Duodenal mucosa (tissue), 2 donors: ENCODE data around the gene ZDHHC21.

Experiments used
- H3K27ac ChIP-seq: one replicate; pipeline ENCODE4 v1.7.0; 2013; ENCODE audit warnings: low read depth, low read length
- H3K27me3 ChIP-seq, 2 donors: one replicate each; pipeline ENCODE4 v1.7.0; 2013; ENCODE audit warnings: low read length in 2 of 2, control low read depth in 1 of 2; ENCODE audit not compliant: insufficient read depth in 2 of 2, control insufficient read depth in 1 of 2
- H3K36me3 ChIP-seq, 2 donors: one replicate each; pipeline ENCODE4 v1.7.0; 2013; ENCODE audit warnings: low read length in 2 of 2, control low read depth in 1 of 2; ENCODE audit not compliant: insufficient read depth in 2 of 2, control insufficient read depth in 1 of 2
- H3K4me1 ChIP-seq, 2 donors: one replicate each; pipeline ENCODE4 v1.7.0; 2013; ENCODE audit warnings: low read length in 2 of 2, control low read depth in 1 of 2; ENCODE audit not compliant: insufficient read depth in 2 of 2, control insufficient read depth in 1 of 2
- H3K4me3 ChIP-seq, 2 donors: one replicate each; pipeline ENCODE4 v1.7.0; 2013; ENCODE audit warnings: low read length in 2 of 2, low read depth in 1 of 2
- H3K9ac ChIP-seq, 2 donors: one replicate each; pipeline ENCODE4 v1.7.0; 2013; ENCODE audit warnings: low read length in 2 of 2, low read depth in 1 of 2
- H3K9me3 ChIP-seq, 2 donors: one replicate each; pipeline ENCODE4 v1.7.0; 2013; ENCODE audit warnings: low read length in 2 of 2, control low read depth in 1 of 2; ENCODE audit not compliant: control insufficient read depth in 1 of 2

ZDHHC21 gene

DNA sequence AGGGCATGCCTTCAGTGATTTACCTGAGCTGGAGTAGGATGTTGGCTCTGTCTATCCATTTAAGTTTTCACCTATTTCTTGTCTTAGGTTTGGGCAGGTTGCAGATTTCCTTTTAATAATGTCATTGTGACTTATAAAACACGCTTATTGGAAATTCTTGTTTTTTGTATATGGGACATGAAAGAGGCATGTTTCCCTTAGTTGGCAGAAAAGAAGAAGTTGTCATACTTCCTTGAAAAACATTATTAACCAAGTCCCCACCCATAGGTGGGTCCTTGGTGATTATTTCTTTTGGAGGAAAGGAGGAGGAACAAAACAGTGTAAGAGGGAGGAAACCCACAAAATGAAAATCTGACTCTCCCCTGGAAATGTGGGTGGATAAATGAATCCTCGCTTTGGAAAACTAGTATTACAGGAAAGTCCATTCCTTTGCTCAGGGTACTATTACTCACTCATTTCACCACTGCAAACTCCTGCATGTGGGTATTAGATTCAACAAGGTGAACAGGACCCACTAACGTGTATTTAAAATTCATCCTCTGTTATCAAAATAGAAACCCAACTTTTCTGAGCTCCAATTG lies 20.0 kb upstream of the ZDHHC21 start:
- no peaks in the 10 kb centered on the region for H3K36me3 ChIP-seq
- peaks cover 0 to 5% of the 10 kb centered on the region in 2 donors for H3K27me3 ChIP-seq
- H3K27ac ChIP-seq, result no peak overlapping the region
- H3K4me1 ChIP-seq, result no peaks in the 10 kb centered on the region
- H3K9me3 ChIP-seq, result no peaks in the 10 kb centered on the region
- no peak overlapping the region for H3K9ac ChIP-seq
- H3K4me3 ChIP-seq, result no peak overlapping the region

DNA sequence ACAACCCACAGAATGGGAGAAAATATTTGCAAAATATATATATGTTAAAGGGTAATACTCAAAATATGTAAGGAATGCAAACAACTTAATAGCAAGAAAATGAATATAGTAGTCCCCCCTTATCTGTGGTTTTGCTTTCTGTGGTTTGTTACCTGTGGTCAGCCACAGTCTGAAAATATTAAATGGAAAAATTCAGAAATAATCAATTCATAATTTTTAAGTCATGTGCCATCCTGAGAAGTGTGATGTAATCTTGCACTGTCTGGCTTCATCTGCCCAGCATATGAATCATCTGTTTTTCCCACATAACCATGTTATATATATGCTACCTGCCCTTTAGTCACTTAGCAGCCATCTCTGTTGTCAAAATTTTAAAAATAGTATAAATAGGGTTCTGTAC lies 17.6 kb upstream of the ZDHHC21 start:
- no peaks in the 10 kb centered on the region for H3K4me1 ChIP-seq
- H3K9ac ChIP-seq, result no peak overlapping the region
- no peaks in the 10 kb centered on the region for H3K27me3 ChIP-seq
- no peak overlapping the region for H3K4me3 ChIP-seq
- no peak overlapping the region for H3K27ac ChIP-seq
- peaks cover 0 to 4% of the 10 kb centered on the region in 2 donors for H3K9me3 ChIP-seq
- no peaks in the 10 kb centered on the region for H3K36me3 ChIP-seq

DNA sequence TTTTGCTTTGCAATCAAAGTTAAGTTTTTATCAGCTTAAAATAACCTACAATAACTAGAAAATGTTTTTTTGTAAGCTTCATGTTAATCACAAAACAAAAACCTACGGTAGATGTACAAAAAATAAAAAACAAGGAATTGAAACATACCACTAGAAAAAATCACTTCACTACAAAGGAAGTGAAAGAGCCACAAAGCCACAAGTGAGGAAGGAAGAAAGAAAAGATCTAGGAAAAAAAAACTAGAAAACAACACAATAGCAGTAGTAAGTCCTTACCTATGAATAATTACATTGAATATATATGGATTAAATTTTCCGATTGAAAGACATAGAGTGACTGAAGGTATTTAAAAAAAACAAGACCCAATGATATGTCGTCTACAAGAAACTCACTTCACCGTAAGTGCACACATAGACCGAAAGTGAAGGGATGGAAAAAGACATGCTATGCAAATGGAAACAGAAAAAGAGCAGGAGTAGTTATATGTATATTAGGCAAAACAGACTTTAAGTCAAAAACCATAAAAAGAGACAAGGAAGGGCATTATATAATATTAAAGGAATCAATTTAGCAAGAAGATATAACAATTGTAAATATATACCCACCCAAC lies 13.4 kb upstream of the ZDHHC21 start:
- no peak overlapping the region for H3K4me3 ChIP-seq
- no peak overlapping the region for H3K27ac ChIP-seq
- H3K9me3 ChIP-seq, result peaks cover 3 to 10% of the 10 kb centered on the region in 2 donors
- H3K36me3 ChIP-seq, result no peaks in the 10 kb centered on the region
- no peak overlapping the region for H3K9ac ChIP-seq
- no peaks in the 10 kb centered on the region for H3K4me1 ChIP-seq
- no peaks in the 10 kb centered on the region for H3K27me3 ChIP-seq

DNA sequence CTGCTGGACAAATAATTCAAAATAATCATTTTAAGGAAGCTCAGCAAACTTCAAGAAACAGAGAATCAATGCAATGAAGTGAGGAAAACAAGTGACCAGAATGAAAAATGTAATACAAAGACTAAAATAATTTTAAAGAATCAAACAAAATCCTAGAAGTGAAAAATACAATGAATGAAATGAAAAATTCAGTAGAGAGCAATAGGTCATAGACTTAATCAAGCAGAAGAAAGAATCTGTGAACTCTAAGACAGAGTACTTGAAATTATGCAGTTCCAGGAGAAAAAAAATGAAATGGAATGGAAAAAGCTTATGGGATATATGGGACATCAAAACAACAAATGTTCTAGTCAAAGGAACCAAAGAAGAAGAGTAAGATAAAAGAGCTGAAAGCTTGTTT lies 11.8 kb upstream of the ZDHHC21 start:
- no peaks in the 10 kb centered on the region for H3K4me1 ChIP-seq
- no peak overlapping the region for H3K27ac ChIP-seq
- peaks cover 3 to 10% of the 10 kb centered on the region in 2 donors for H3K9me3 ChIP-seq
- no peak overlapping the region for H3K4me3 ChIP-seq
- no peak overlapping the region for H3K9ac ChIP-seq
- H3K27me3 ChIP-seq, result peaks cover 0 to 2% of the 10 kb centered on the region in 2 donors
- H3K36me3 ChIP-seq, result no peaks in the 10 kb centered on the region

DNA sequence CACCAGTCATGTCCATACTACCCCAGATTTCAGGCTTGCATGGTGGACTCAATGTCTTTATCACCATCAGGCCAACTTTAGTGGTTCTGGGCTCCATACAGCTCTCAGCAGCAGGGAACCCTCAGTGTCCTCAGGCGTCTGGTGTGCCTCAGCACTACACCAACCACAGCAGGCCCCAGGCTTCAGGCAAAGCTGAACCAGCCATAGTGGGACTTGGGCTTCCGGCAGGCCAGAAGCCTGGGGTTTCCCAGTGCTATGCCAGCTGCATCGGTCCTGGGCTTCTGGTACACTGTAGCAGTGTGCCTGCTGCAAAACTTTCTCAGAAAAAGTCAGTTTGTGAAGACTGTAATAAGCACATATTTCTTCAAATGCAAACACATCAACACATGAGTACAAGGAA lies 11.0 kb upstream of the ZDHHC21 start:
- peaks cover 0 to 2% of the 10 kb centered on the region in 2 donors for H3K27me3 ChIP-seq
- H3K36me3 ChIP-seq, result no peaks in the 10 kb centered on the region
- H3K9me3 ChIP-seq, result peaks cover 3 to 10% of the 10 kb centered on the region in 2 donors
- H3K4me3 ChIP-seq, result no peak overlapping the region
- no peaks in the 10 kb centered on the region for H3K4me1 ChIP-seq
- H3K9ac ChIP-seq, result no peak overlapping the region
- H3K27ac ChIP-seq, result no peak overlapping the region

DNA sequence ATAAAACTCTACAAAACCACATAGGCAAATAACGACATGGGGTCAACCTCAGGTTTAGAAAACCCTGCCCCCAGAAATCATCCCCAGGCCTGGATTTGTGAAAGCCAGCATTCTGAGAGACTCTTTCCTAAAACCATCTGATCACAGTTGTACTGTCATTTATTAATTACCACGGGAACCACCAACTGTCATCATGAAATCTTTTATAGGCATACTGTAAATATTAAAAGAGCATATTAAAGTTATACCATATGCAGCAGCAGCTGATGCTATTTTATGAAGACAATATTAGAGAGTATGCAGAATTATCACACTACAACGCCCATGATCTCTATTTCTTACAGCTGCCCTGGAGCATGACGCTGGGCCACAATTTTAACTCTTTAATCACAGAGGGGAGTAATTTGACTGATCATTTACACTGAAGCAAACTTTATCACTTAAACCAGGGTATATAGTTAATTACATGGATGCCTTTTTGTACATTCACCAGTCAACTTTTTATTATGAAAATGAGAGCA lies 9.0 kb upstream of the ZDHHC21 start:
- peaks cover 3 to 10% of the 10 kb centered on the region in 2 donors for H3K9me3 ChIP-seq
- no peak overlapping the region for H3K27ac ChIP-seq
- H3K36me3 ChIP-seq, result no peaks in the 10 kb centered on the region
- H3K27me3 ChIP-seq, result peaks cover 0 to 2% of the 10 kb centered on the region in 2 donors
- no peak overlapping the region for H3K9ac ChIP-seq
- H3K4me1 ChIP-seq, result no peaks in the 10 kb centered on the region
- H3K4me3 ChIP-seq, result no peak overlapping the region

DNA sequence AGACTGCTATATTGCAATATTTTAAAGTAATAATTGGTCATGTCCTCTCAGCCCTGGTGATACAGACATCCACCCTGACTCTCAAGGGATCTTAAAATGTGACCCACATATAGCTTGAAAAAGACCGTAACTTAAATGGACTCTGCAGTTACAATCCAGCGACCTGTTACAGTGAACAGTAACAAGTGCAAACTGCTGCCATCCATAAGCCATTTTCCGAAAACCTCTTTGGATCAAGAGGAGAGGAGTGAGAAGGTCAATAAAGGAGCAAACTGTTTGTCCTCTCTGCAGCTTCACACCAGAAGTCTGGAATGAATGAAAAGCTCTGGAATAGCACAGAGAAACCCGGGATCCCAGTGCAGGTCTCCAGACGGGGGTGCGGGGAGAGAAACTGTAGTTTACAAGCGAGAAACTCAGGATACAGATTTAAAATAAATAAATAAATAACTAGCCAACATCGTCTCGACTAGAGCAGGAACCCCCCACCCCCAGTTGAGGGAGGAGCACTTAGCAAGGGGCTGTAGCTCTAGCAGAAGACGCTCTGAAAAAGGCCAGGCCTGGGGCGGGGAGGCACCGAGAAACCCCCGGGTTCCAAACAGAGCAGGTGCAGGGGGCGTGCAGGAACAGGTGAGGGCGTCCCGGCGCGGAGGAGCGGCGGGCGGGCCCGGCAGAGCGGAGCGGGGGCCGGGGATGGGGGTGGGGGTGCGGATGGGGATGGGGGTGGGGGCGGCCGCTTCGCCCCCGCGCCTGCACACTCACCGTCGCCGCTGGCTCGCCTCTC lies 572 bp downstream of the ZDHHC21 start:
- peaks cover 4 to 15% of the 10 kb centered on the region in 2 donors for H3K36me3 ChIP-seq
- peaks cover 13 to 21% of the 10 kb centered on the region in 2 donors for H3K4me1 ChIP-seq
- H3K9me3 ChIP-seq, result no peaks in the 10 kb centered on the region
- no peaks in the 10 kb centered on the region for H3K27me3 ChIP-seq
- H3K27ac ChIP-seq, result no peak overlapping the region
- H3K4me3 ChIP-seq, result peak overlapping the region; percentile 77 to 91
- peak overlapping the region; percentile 57 to 78 for H3K9ac ChIP-seq

DNA sequence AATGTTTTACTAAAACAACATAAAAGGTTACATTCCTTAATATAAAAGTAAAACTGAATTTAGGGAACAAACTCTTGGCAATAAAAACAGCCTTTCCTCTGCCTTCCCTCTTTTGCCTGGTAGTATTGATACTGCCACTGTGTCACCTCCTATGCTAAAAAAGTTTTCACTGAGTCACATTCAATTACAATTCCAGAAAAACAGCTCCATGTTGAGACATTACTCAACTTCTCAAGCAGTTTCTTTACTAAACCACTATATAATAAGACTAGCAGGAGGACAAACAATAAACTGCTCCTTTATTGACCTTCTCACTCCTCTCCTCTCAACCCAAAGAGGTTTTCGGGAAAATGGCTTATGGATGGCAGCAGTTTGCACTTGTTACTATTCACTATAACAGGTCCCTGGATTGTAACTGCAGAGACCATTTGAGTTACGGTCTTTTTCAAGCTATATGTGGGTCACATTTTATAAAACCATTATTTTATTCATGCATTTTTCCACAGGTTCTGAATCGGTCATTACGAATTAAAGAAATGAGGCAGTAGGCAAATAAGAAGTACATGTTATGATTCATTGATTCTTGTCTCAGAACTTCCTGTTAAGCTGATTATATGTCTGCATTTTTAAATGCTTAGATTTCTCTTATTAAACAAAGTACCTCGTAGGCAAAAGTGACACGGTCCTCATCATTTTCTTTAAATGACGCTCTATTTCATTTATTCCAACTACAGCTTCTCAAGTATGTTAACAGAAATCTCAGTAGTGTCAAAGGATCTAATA lies 2.1 kb downstream of the ZDHHC21 start:
- Histone ChIP-seq H3K9ac (no peak overlapping the region), H3K4me1 (peaks cover 13 to 21% of the 10 kb centered on the region in 2 donors), H3K9me3 (no peaks in the 10 kb centered on the region), H3K27ac (no peak overlapping the region), H3K27me3 (no peaks in the 10 kb centered on the region), H3K4me3 (peak overlapping the region; percentile 12 to 16), H3K36me3 (peaks cover 4 to 18% of the 10 kb centered on the region in 2 donors)

DNA sequence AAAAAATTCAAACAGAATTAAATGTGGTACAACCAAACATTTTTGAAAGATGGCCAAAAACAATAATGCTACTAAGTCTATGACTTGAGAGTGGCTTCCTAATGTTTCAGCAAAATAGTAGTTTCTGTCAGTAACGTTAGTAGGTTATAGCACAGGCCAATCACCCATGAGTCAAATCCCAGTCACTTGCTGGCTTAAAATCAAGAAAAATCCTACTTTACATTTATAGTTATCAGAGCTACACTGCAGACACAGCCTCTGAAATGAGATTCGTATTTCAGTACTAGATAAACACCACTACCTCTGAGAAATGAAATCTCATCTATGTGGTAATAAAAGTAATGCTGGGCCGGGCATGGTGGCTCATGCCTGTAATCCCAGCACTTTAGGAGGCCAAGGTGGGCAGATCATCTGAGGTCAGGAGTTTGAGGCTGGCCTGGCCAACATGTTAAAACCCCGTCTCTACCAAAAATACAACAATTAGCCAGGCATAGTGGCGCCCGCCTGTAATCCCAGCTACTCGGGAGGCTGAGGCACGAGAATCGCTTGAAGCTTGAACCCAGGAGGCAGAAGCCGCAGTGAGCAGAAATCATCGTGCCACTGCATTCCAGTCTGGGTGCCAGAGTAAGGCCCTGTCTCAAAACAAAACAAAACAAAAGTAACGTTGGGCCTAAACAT lies 6.1 kb downstream of the ZDHHC21 start:
- Histone ChIP-seq H3K4me1 (peaks cover 5 to 13% of the 10 kb centered on the region in 2 donors), H3K4me3 (no peak overlapping the region), H3K9ac (no peak overlapping the region), H3K27ac (no peak overlapping the region), H3K9me3 (no peaks in the 10 kb centered on the region), H3K27me3 (no peaks in the 10 kb centered on the region), H3K36me3 (peaks cover 4 to 18% of the 10 kb centered on the region in 2 donors)
